ENCODE measurements around the gene CAPN3. TPM values are rescaled to one million over a fixed set of nuclear protein-coding genes. Genes with fewer than 3 reads are reported as not detected.

The CAPN3 gene
- total RNA-seq, 4 donors from 2014 or later, result 96.8 to 263 (median 163) TPM

DNA sequence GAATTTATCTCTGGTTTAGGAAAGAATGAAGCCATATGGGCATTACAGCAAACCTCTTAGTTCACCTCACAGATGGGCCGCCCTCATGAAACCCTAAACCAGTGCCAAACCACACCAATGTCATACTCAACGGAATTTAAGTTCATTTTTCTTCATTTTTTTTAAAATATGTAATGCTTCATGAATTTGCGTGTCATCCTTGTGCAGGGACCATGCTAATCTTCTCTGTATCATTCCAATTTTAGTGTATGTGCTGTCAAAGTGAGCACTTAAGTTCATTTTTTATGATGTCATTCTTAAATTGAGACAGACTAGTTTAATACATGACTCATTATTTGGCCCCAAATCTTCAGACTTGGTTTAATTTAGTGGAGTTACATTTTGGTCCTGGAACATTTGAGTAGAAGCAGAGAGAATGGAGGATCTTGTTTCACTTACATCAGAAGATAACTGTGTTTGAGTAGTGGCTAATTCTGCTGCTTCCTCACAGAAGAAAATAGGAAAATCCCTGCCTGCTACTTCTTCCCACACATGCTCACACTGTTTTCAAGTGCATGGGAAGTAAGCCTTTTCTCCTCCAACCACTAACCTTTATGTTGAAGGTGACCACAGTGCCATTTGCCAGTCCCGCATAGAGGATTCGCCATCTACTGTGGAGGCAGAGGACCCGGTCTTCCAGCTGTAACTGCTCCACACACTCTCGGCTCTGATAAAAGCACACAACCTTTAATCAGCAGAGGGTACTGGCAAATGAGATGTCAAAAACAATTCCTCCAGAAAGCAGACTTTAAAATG lies 68.3 kb downstream of the CAPN3 start:
- Histone ChIP-seq H3K27me3 (no peaks in the 10 kb centered on the region), H3K36me3 (peaks cover 3 to 76% of the 10 kb centered on the region in 2 donors), H3K4me1 (peaks cover 36 to 46% of the 10 kb centered on the region in 2 donors), H3K9me3 (no peaks in the 10 kb centered on the region), H3K4me3 (peak overlapping the region in 1 of 4 donors; percentile 9), H3K27ac (peak overlapping the region; percentile 80 to 92 (median 84))
- in situ Hi-C loops (cut with MboI; ENCODE audit: low sequenced_read_pairs in 4 of 4), result no loop called here
- TF ChIP-seq, protein P1, sequence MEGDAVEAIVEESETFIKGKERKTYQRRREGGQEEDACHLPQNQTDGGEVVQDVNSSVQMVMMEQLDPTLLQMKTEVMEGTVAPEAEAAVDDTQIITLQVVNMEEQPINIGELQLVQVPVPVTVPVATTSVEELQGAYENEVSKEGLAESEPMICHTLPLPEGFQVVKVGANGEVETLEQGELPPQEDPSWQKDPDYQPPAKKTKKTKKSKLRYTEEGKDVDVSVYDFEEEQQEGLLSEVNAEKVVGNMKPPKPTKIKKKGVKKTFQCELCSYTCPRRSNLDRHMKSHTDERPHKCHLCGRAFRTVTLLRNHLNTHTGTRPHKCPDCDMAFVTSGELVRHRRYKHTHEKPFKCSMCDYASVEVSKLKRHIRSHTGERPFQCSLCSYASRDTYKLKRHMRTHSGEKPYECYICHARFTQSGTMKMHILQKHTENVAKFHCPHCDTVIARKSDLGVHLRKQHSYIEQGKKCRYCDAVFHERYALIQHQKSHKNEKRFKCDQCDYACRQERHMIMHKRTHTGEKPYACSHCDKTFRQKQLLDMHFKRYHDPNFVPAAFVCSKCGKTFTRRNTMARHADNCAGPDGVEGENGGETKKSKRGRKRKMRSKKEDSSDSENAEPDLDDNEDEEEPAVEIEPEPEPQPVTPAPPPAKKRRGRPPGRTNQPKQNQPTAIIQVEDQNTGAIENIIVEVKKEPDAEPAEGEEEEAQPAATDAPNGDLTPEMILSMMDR (IDR thresholded peaks at IDR 0.05 in 4 of 5, conservative IDR thresholded peaks at IDR 0.05 in 1 of 5), result no peak
- TF ChIP-seq POLR2A (IDR thresholded peaks at IDR 0.05), result no peak
- intact Hi-C loops (cut with DNase I; ENCODE audit: low total_unique reads), result loop anchor here (2.0 kb wide), 1 partner anchor 19 kb away; no protein-coding TSS in a partner anchor
- DNase-seq, result no peak
- ATAC-seq, result peak; percentile 90 to 96

GRCh38 chr15:42444415-42445063 lies 85.2 kb downstream of the CAPN3 start:
- TF ChIP-seq, protein P1 (IDR thresholded peaks at IDR 0.05 in 4 of 5, conservative IDR thresholded peaks at IDR 0.05 in 1 of 5), result no peak
- no peak for TF ChIP-seq POLR2A (IDR thresholded peaks at IDR 0.05)
- Histone ChIP-seq H3K4me1 (peaks cover 27 to 29% of the 10 kb centered on the region in 2 donors), H3K27ac (peak overlapping the region; percentile 10 to 92 (median 86)), H3K4me3 (no peak overlapping the region), H3K36me3 (peaks cover 0 to 62% of the 10 kb centered on the region in 2 donors), H3K27me3 (no peaks in the 10 kb centered on the region), H3K9me3 (no peaks in the 10 kb centered on the region)
- in situ Hi-C loops (cut with MboI; ENCODE audit: low sequenced_read_pairs in 4 of 4) (no loop called here), intact Hi-C loops (cut with DNase I; ENCODE audit: low total_unique reads) (no loop called here)
- no peak for ATAC-seq
- no peak for DNase-seq

DNA sequence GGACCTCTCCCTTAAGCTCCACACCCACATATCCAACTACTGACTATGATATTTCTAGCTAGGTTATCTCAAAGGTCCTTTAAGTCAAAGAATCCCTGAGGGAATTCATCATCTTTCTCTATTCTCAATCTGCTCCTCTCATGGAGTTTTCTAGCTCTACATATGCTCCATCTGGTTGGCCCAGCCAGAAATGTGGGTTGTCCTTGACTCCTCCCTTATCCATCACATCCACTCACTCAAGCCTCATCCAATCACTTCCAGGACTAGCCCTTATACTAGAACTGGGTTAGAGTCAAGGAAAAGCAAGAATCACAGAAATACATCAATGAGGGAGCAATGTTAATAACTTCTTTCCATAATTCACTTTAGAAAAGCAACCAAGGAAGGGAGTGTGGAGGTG lies 86.2 kb downstream of the CAPN3 start:
- no peaks in the 10 kb centered on the region for H3K9me3 ChIP-seq
- H3K4me1 ChIP-seq, result peaks cover 37 to 38% of the 10 kb centered on the region in 2 donors
- H3K4me3 ChIP-seq, result no peak overlapping the region
- TF ChIP-seq POLR2A (IDR thresholded peaks at IDR 0.05), result no peak
- TF ChIP-seq, protein P1 (IDR thresholded peaks at IDR 0.05 in 4 of 5, conservative IDR thresholded peaks at IDR 0.05 in 1 of 5), result no peak
- peaks cover 0 to 52% of the 10 kb centered on the region in 2 donors for H3K36me3 ChIP-seq
- intact Hi-C loops (cut with DNase I; ENCODE audit: low total_unique reads) (no loop called here), in situ Hi-C loops (cut with MboI; ENCODE audit: low sequenced_read_pairs in 4 of 4) (no loop called here)
- H3K27ac ChIP-seq, result peak overlapping the region; percentile 82 to 92 (median 88)
- ATAC-seq, result no peak
- no peaks in the 10 kb centered on the region for H3K27me3 ChIP-seq
- DNase-seq, result no peak

DNA sequence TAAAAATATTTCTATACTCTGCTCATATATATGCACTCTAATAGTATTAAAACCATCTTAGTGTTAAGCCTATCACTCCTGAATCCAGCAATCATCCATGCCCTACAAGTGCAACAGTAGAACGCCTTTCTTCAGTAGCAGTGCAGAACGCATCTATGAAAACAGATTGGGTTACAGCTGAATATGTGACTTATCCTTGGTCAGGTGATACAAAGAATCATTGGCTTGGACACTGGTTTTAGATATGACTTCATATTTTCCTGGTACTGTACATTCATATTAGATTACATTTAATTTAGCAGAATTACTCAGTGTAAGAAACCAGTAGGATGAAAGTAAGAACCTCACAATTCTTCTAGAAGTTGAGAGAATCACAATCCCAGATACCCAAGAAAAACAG lies 88.3 kb downstream of the CAPN3 start:
- no peaks in the 10 kb centered on the region for H3K9me3 ChIP-seq
- H3K4me1 ChIP-seq, result peaks cover 55 to 56% of the 10 kb centered on the region in 2 donors
- no peak for DNase-seq
- H3K27ac ChIP-seq, result peak overlapping the region; percentile 82 to 92 (median 88)
- H3K27me3 ChIP-seq, result no peaks in the 10 kb centered on the region
- peaks cover 0 to 43% of the 10 kb centered on the region in 2 donors for H3K36me3 ChIP-seq
- intact Hi-C loops (cut with DNase I; ENCODE audit: low total_unique reads), result loop anchor here (2.0 kb wide), 1 partner anchor 21 kb away; no protein-coding TSS in a partner anchor
- ATAC-seq, result peak; percentile 80 to 97
- H3K4me3 ChIP-seq, result peak overlapping the region in 2 of 4 donors; percentile 9 to 16
- TF ChIP-seq POLR2A (IDR thresholded peaks at IDR 0.05), result peak in 1 of 2 donors; percentile 50
- TF ChIP-seq, protein P1 (IDR thresholded peaks at IDR 0.05 in 4 of 5, conservative IDR thresholded peaks at IDR 0.05 in 1 of 5), result no peak
- in situ Hi-C loops (cut with MboI; ENCODE audit: low sequenced_read_pairs in 4 of 4), result no loop called here
